HCT116 (cell line): Measurements from ENCODE around the gene FALEC. TPM values are rescaled to one million over a fixed set of nuclear protein-coding genes. Genes with fewer than 3 reads are reported as not detected.
A peak's percentile ranks its signal among the peaks of the same experiment; 100 is the strongest.

Source experiments
- ATAC-seq: fragments of 200-7000 bp; cut with Tn5 transposase; 2 replicates; pipeline ENCODE4 v1.9.1; 2020; ENCODE audit warnings: mild to moderate bottlenecking, moderate library complexity
- BruUV-seq: library from RNA; stranded (reverse); fragments of 400-500 nt; replicated peaks from 2 replicates; lab custom pipeline; 2021; lab: Mats Ljungman, UMichigan
- CTCF ChIA-PET: fragments of 300-600 bp; sonication (Branson Sonifier 250); formaldehyde crosslinking; loops from one replicate; lab custom pipeline; 2021; ENCODE audit warnings: antibody characterized with exemption; lab: Charles Lee
- POLR2A ChIA-PET: fragments of 300-600, 350-600 bp; sonication (Branson Sonifier 250); formaldehyde crosslinking; loops from one replicate; lab custom pipeline; 2021; ENCODE audit warnings: antibody characterized with exemption; lab: Charles Lee
- RAD21 ChIA-PET, 2 experiments: fragments of 300-600 bp; sonication (Branson Sonifier 250); formaldehyde crosslinking; loops; one replicate each; lab custom pipeline; 2023; ENCODE audit warnings: low total read pairs in 2 of 2; ENCODE audit not compliant: uncharacterized antibody in 2 of 2, unreplicated experiment in 2 of 2, low non-redundant PET in 1 of 2; lab: Charles Lee
- DNase-seq: peaks from one replicate; pipeline ENCODE4 v3.0.0-alpha.2; 2010; ENCODE audit warnings: low read depth, low spot score
- H2AFZ ChIP-seq: fragments of 200-600 bp; shearing (Covaris generic), sonication (generic); 2 replicates; pipeline ENCODE4 v1.6.1; 2017; ENCODE audit warnings: low read depth, mixed run types, mixed read lengths, antibody characterized with exemption, low read length; ENCODE audit not compliant: poor library complexity, severe bottlenecking
- H3K27ac ChIP-seq: 2 replicates; pipeline ENCODE4 v1.5.1; 2012; ENCODE audit warnings: low read depth, low read length
- H3K27me3 ChIP-seq: fragments of 200-600 bp; sonication (generic); 2 replicates; pipeline ENCODE4 v1.6.1; 2016; ENCODE audit warnings: mixed run types, low read length, mixed read lengths; ENCODE audit not compliant: insufficient read depth
- H3K36me3 ChIP-seq, 2 experiments: fragments of 200-500 bp in 1 of 2; fragments of 200-600 bp in 1 of 2; sonication (Bioruptor generic) in 1 of 2; sonication (generic) in 1 of 2; 2 replicates each; pipeline versions ENCODE4 v1.5.1 to v1.6.1; 2014 to 2016; ENCODE audit warnings: low read length in 2 of 2, inconsistent platforms in 1 of 2, mixed read lengths in 1 of 2, mixed run types in 1 of 2; ENCODE audit not compliant: insufficient read depth in 2 of 2, control insufficient read depth in 1 of 2
- H3K4me1 ChIP-seq, 2 experiments: fragments of 200-600 bp in 1 of 2; sonication (generic) in 1 of 2; 2 replicates each; pipeline versions ENCODE4 v1.5.1 to v1.6.1; 2012 to 2017; ENCODE audit warnings: low read length in 2 of 2, inconsistent platforms in 1 of 2, mild to moderate bottlenecking in 1 of 2, mixed read lengths in 1 of 2, mixed run types in 1 of 2, moderate library complexity in 1 of 2; ENCODE audit not compliant: insufficient read depth in 2 of 2, control insufficient read depth in 1 of 2
- H3K4me2 ChIP-seq: fragments of 200-600 bp; sonication (generic); 2 replicates; pipeline ENCODE4 v1.6.1; 2017; ENCODE audit warnings: mixed run types, low read length, mixed read lengths
- H3K4me3 ChIP-seq, 2 experiments: fragments of 200-600 bp in 1 of 2; sonication (generic) in 1 of 2; replicated peaks in 1 of 2; 2 replicates each; pipeline ENCODE4 v1.5.1; 2011 to 2016; ENCODE audit warnings: low read length in 2 of 2, control low read depth in 1 of 2, low read depth in 1 of 2, mild to moderate bottlenecking in 1 of 2, mixed read lengths in 1 of 2, mixed run types in 1 of 2
- H3K79me2 ChIP-seq: fragments of 200-600 bp; sonication (generic); 2 replicates; pipeline ENCODE4 v1.6.1; 2017; ENCODE audit warnings: mild to moderate bottlenecking, mixed run types, low read length, moderate library complexity, mixed read lengths; ENCODE audit not compliant: insufficient read depth
- H3K9ac ChIP-seq: fragments of 200-600 bp; sonication (generic); 2 replicates; pipeline ENCODE4 v1.6.1; 2016; ENCODE audit warnings: low read length, mixed read lengths
- H3K9me2 ChIP-seq: fragments of 200-600 bp; sonication (generic), shearing (Covaris generic); 2 replicates; pipeline ENCODE4 v1.6.1; 2017; ENCODE audit warnings: mixed run types, mild to moderate bottlenecking, moderate library complexity; ENCODE audit not compliant: insufficient read depth
- H3K9me3 ChIP-seq, 2 experiments: fragments of 200-500 bp in 1 of 2; fragments of 200-600 bp in 1 of 2; sonication (Bioruptor generic) in 1 of 2; sonication (generic) in 1 of 2; 2 replicates each; pipeline ENCODE4 v1.6.1; 2014 to 2017; ENCODE audit warnings: low read length in 2 of 2, mixed read lengths in 2 of 2, inconsistent platforms in 1 of 2, low read depth in 1 of 2, mild to moderate bottlenecking in 1 of 2, mixed run types in 1 of 2, moderate library complexity in 1 of 2; ENCODE audit not compliant: control insufficient read depth in 1 of 2, insufficient read depth in 1 of 2
- H4K20me1 ChIP-seq: fragments of 200-600 bp; sonication (generic), shearing (Covaris generic); 2 replicates; pipeline ENCODE4 v1.6.1; 2017; ENCODE audit warnings: mixed run types, mild to moderate bottlenecking, moderate library complexity; ENCODE audit not compliant: insufficient read depth
- CBX3 ChIP-seq: IDR thresholded peaks from 2 replicates; pipeline ENCODE4 v1.6.1; 2012; ENCODE audit warnings: low read depth
- ELF1 ChIP-seq: IDR thresholded peaks from 2 replicates; pipeline ENCODE4 v1.6.1; 2012; ENCODE audit warnings: low read depth, borderline replicate concordance
- EZH2phosphoT487 ChIP-seq: fragments of 200-600 bp; IDR thresholded peaks from 2 replicates; pipeline ENCODE4 v1.6.1; 2018; ENCODE audit warnings: antibody characterized with exemption, borderline replicate concordance
- POLR2AphosphoS5 ChIP-seq: IDR thresholded peaks from 2 replicates; pipeline ENCODE4 v1.6.1; 2011; ENCODE audit warnings: mild to moderate bottlenecking, low read depth, low read length, moderate library complexity
- ZFX ChIP-seq: fragments of 450-650 bp; IDR thresholded peaks from 2 replicates; pipeline ENCODE4 v1.6.1; 2017
- intact Hi-C: fragments of 100-400 bp; cut with micrococcal nuclease; formaldehyde crosslinking; loops from 2 replicates; pipeline ENCODE4 v1.10.0; 2022
- total RNA-seq: library from RNA; stranded (reverse); gene quantifications from one replicate; pipeline ENCODE4 v1.2.1, GENCODE V29; 2021; ENCODE audit not compliant: unreplicated experiment
- TF ChIP-seq, protein P1 (sequence below): IDR thresholded peaks from 2 replicates; pipeline ENCODE4 v1.6.1; 2011; ENCODE audit warnings: mild to moderate bottlenecking, low read length, moderate library complexity; ENCODE audit not compliant: insufficient replicate concordance; ENCODE audit errors: extremely low read depth

The FALEC gene
- total RNA-seq, 1 experiment from 2014 or later, result 0.59 TPM

DNA sequence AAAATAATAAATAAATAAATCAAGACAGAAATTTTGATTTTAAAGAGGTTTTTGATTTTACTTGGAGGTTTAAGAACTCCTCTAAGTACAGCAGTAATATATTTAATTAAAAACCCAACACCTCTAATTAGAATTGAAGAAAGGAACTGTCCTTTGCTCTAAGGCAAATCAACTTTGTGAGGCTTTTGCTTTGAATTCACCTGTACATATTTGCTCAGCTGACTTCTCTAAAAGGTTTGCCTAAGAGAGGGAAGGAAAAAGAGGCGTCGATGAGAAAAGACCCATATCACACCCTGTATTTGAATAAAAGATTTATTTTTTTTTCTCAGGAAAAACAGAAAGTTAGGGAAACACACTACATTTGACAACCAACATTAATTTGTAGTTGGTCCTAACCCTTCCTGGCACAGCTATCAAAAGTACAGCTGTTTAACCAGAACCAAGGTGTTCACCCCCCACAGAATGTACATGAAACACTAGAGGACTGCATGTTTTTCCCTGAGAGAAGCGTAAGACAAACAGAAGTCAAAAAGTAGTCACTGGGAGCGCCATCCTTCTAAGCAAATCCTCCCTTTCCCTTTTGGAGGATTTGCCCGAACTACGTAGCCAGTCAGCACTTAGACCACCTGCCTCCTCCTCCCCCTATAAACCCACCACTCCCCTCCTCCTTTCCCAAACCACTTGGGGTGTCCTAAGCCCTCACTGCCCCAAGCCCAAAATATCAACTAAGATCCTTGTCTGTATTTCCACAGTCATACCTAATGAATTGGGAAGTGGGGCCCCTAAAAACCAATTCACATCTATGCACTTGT lies 58.9 kb downstream of the FALEC start:
- ChIA-PET POLR2A (interaction anchor here (1.0 kb wide), 1 partner anchor 12 kb away, joined by 4 read pairs; no protein-coding TSS in a partner anchor), RAD21 (no interaction called here), CTCF (interaction anchor here (0.5 to 0.6 kb wide), 2 partner anchors 26 to 36 kb away, joined by 3 read pairs; no protein-coding TSS in a partner anchor)
- H3K27me3 ChIP-seq, result no peaks in the 10 kb centered on the region
- no peaks in the 10 kb centered on the region for H3K9me3 ChIP-seq
- H3K9me2 ChIP-seq, result no peaks in the 10 kb centered on the region
- H3K9ac ChIP-seq, result no peak overlapping the region
- ATAC-seq (no peak), DNase-seq (no peak)
- H3K36me3 ChIP-seq, result peaks cover 38 to 58% of the 10 kb centered on the region in 2 experiments
- H3K4me3 ChIP-seq, result no peak overlapping the region
- H3K27ac ChIP-seq, result no peak overlapping the region
- intact Hi-C loops, result loop anchor here (5.0 kb wide), 1 partner anchor 403 kb away; no protein-coding TSS in a partner anchor
- BruUV-seq, result no TSS peak
- H2AFZ ChIP-seq, result no peak overlapping the region
- TF ChIP-seq ZFX (no peak), CBX3 (no peak), EZH2phosphoT487 (no peak)
- TF ChIP-seq, protein P1, sequence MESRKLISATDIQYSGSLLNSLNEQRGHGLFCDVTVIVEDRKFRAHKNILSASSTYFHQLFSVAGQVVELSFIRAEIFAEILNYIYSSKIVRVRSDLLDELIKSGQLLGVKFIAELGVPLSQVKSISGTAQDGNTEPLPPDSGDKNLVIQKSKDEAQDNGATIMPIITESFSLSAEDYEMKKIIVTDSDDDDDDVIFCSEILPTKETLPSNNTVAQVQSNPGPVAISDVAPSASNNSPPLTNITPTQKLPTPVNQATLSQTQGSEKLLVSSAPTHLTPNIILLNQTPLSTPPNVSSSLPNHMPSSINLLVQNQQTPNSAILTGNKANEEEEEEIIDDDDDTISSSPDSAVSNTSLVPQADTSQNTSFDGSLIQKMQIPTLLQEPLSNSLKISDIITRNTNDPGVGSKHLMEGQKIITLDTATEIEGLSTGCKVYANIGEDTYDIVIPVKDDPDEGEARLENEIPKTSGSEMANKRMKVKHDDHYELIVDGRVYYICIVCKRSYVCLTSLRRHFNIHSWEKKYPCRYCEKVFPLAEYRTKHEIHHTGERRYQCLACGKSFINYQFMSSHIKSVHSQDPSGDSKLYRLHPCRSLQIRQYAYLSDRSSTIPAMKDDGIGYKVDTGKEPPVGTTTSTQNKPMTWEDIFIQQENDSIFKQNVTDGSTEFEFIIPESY, result no peak
- peaks cover 58% of the 10 kb centered on the region for H4K20me1 ChIP-seq
- H3K79me2 ChIP-seq, result peaks cover 86% of the 10 kb centered on the region
- H3K4me2 ChIP-seq, result no peak overlapping the region
- H3K4me1 ChIP-seq, result peaks cover 42 to 72% of the 10 kb centered on the region in 2 experiments

DNA sequence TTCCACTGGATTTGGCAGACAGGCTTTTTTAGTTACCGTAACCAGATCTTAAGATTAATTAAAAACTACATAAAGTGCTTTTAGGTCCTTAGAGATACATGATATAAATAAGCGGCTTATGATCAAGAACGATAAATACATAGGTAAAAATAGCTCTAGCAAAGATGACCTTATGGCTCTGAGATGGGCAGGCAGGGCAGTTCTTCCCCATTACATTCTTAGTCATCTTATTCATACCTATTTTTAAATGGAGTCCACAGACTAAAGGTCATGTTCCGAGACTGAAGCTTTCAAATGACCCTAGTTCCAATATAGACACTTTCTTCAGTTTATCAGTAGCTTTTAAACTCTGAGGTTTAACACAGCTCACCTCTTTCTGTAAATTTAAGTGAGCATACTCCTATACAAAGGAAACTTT lies 59.5 kb downstream of the FALEC start:
- no peak for TF ChIP-seq ELF1
- peak; percentile 19; the same call in 1 of the 2 replicates for TF ChIP-seq POLR2AphosphoS5
- Histone ChIP-seq H3K9ac (no peak overlapping the region), H3K4me1 (peaks cover 36 to 70% of the 10 kb centered on the region in 2 experiments), H3K36me3 (peaks cover 38 to 58% of the 10 kb centered on the region in 2 experiments), H3K4me3 (no peak overlapping the region), H3K79me2 (peaks cover 86% of the 10 kb centered on the region), H3K27me3 (no peaks in the 10 kb centered on the region), H4K20me1 (peaks cover 58% of the 10 kb centered on the region), H2AFZ (no peak overlapping the region), H3K9me2 (no peaks in the 10 kb centered on the region), H3K4me2 (peak overlapping the region; percentile 86), H3K9me3 (no peaks in the 10 kb centered on the region), H3K27ac (peak overlapping the region; percentile 5; the same call in 1 of the 2 replicates)
- ChIA-PET POLR2A (interaction anchor here (1.0 kb wide), 1 partner anchor 12 kb away, joined by 4 read pairs; no protein-coding TSS in a partner anchor), RAD21 (no interaction called here), CTCF (interaction anchor here (0.5 kb wide), 1 partner anchor 27 kb away, joined by 3 read pairs; no protein-coding TSS in a partner anchor)
- no peak for DNase-seq
- ATAC-seq, result no peak
- BruUV-seq, result no TSS peak
- intact Hi-C loops, result loop anchor here (5.0 kb wide), 1 partner anchor 402 kb away; no protein-coding TSS in a partner anchor
